ENCODE data around the gene PSG6.
"Not testable (repeated sequence)": the region's sequence is repeated elsewhere in the genome, so short reads cannot be mapped to it uniquely, and the experiment has no call there.

The PSG6 gene

DNA sequence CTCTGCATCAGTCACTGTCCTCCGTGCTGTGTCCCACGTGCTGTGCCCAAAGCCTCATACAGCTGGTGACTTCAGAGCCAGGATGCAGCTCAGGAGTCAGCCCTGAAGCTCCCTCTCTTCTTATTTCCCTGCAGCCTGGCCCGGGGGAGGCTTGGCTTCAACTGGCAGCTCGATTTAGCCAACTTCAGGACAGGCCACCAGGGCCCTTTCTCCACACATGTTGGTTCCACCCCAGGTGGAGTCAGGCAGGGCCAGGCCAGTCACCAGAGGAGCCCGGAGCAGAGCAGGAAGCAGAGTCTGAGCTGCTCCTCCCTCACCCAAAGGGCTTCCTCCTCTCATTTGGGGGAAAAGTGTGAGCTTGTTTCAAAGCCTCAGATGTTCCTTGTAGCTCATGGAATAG, 11.5 kb downstream of the PSG6 start:
- not testable (repeated sequence) for DNase-seq

- not testable (repeated sequence) for DNase-seq
Measured at GRCh38 chr19:42900561-42900960, 17.1 kb downstream of the PSG6 start.

DNA sequence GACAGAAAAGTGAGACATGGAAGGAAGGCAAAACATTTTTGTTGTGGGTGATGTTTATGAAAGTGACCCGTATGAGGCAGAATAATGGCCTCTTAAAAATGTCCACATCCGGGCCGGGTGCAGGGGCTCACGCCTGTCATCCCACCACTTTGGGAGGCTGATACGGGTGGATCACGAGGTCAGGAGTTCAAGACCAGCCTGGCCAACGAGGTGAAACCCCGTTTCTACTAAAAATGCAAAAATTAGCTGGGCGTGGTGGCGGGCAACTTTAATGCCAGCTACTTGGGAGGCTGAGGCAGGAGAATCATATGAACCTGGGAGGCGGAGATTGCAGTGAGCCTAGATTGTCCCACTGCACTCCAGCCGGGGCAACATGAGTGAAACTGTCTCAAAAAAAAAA, 18.0 kb downstream of the PSG6 start:
- not testable (repeated sequence) for DNase-seq

- not testable (repeated sequence) for DNase-seq
Measured at GRCh38 chr19:42899110-42899509, 18.6 kb downstream of the PSG6 start.

GRCh38 chr19:42898656-42899055, 19.0 kb downstream of the PSG6 start:
- DNase-seq, result not testable (repeated sequence)

DNA sequence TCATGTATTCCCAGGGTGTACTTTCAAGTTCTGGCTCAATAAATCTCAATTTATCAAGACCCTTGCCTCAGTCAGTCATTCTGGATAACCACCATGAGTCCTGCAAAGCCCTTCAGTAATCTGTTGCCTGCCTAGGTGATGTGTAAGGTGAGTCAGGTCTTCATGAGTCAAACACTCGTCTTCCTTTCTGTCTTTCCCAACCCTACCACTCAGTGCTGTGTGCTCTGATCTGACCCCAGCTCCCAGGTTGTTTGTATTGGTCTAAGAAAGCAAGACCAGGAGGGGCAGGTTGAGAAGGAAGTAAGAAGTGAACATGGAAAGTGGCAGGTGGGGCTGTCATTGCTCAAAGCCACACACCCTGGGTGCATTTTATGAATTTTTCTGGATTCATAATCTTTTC, 20.0 kb downstream of the PSG6 start:
- not testable (repeated sequence) for DNase-seq

- DNase-seq, result not testable (repeated sequence)
Measured at GRCh38 chr19:42890446-42890845, 27.2 kb downstream of the PSG6 start.

GRCh38 chr19:42887876-42888445, 29.7 kb downstream of the PSG6 start:
- not testable (repeated sequence) for DNase-seq

DNA sequence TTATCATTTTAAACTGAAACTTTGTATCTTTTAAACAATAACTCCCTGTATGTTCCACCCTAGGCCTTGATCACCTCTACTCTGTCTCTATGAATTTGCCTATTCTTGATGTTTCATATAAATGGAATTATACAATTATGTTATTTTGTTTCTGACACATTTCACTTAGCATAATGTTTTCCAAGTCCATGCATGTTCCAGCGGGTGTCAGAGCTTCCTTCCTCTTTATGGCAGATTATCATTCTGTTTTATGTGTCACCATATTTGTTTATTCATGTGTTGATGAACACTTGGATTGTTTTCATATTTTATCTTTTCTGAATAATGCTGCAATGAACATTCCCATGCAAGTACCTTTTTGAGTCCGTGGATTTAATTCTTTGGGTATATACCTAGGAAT, 35.0 kb downstream of the PSG6 start:
- DNase-seq, result not testable (repeated sequence)

DNA sequence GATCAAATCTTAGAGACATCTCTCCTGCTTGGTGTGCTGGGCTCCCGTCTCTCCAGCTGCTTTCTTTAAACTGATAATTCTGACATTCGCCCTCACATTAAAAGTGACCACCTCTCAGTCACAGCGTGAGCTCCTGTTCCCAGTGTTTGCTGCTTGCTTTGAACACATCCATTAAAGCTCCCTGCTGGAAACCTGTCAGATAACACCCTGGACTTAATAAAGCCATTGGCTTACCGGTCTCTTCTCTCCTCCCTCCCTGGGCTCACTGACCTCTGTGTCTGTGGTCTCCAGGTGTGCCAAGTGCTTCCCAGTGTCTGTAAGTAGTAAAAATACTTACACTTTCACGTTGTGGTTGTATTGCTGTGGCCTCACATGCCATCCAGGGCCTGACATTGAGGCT, 35.7 kb downstream of the PSG6 start:
- DNase-seq, result not testable (repeated sequence)

DNA sequence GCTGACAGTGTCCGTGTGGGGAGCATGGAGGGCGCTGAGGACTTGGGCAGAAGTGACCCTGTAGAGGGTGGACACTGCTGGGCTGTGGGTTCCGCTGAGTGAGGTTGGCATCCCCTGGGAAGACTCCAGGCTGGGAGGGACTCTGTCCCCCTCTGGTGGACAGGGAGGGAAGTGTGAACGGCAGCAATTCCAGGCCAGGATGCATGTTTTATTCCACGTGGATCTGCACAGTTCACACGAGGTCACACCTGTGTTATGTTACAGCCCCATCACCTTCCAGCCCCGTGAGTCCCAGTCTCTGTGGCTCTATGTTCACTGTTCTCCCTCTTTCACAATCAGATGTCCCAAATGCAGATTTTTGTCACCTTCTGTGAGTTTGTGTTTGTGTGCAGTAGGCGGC, 36.4 kb downstream of the PSG6 start:
- not testable (repeated sequence) for DNase-seq

- not testable (repeated sequence) for DNase-seq
Measured at GRCh38 chr19:42880621-42881020, 37.1 kb downstream of the PSG6 start.

GRCh38 chr19:42879613-42880012, 38.1 kb downstream of the PSG6 start, which contains the start of gene PSG1:
PSG1 (minus strand) TSS chr19:42879713; CDS start chr19:42879581, 132 bp downstream.
- DNase-seq, result no peak

DNA sequence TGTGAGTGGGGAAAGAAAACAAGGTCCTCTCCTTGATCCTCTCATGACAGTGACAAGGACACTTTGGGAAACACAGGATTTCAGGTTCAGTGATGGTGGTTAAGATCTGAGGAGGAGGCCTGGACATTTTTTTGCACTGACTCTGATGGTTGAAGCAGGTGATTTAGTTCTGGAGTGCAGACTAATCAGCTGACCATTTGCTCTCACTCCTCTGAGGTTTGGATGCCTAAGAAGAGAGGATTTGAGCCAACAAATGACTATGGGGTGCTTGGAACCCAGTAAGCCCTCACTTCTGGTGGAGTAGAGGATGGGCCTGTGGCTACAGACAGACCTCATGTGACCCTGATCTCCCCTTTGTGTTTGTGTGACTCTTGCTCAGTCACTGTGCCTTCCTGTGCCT, 41.1 kb downstream of the PSG6 start:
- not testable (repeated sequence) for DNase-seq

DNA sequence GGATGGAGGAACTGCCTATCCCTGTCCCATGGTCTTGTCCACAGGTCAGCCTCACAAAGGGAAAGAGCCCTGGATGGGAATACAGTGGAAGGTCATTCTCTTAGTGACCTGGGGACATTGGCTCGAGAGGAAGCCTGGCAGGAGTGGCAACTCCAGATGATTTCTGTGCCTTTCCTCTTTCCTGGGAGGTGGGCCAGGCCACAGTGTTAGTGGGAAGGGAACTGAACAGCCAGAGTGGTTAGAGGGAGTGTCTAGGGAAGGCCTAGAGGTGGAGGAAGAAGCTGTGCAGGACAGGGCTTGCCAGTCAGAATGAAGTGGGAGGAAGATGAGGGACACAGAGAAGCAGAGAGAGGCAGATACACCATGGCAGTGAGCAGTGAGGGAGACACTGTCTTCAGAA, 41.8 kb downstream of the PSG6 start:
- DNase-seq, result not testable (repeated sequence)

GRCh38 chr19:42874901-42875813, 42.5 kb downstream of the PSG6 start:
- not testable (repeated sequence) for DNase-seq

GRCh38 chr19:42874136-42874535, 43.6 kb downstream of the PSG6 start:
- not testable (repeated sequence) for DNase-seq

- no peak for DNase-seq
Measured at GRCh38 chr19:42872608-42873007, 45.1 kb downstream of the PSG6 start.

DNA sequence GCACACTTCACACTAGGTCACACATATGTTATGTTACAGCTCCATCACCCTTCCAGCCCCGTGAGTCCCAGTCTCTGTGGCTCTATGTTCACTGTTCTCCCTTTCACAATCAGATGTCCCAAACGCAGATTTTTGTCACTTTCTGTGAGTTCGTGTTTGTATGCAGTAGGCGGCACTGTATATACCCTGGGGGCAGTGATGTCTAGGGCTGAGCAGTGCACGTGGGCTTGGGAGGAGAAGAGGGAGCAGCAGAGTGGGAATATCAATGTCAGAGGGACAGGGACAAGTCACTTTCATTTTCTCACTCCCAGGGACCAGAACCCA, 60.2 kb downstream of the PSG6 start:
- DNase-seq, result no peak

- not testable (repeated sequence) for DNase-seq
Measured at GRCh38 chr19:42856866-42857543, 60.7 kb downstream of the PSG6 start.

DNA sequence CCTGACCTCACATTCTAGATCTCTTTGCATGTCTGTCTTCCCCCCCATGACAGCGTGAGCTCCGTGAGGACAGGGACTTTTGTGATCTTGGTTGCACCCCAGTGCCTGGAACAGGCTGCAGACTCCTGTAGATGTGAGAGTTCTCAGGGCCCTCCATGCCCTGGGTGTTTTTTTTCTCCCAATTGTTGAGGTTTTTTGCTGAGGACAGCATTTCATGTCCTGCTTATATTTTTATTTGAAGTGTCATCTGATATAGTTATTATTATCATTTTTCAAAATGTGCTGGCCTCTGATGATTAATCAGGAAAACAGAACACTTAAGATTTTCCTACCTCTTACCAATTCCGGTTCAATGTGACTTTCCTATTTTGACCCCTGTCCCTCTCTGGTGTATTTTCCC, 62.9 kb downstream of the PSG6 start:
- DNase-seq, result not testable (repeated sequence)

- DNase-seq, result not testable (repeated sequence)
Measured at GRCh38 chr19:42853231-42853630, 64.5 kb downstream of the PSG6 start.

GRCh38 chr19:42852821-42853220, 64.9 kb downstream of the PSG6 start:
- not testable (repeated sequence) for DNase-seq

Measured in NCI-H1417 (cell line).